Body of pancreas (tissue), 4 donors: ENCODE measurements around the gene CDC42EP4. TPM values are rescaled to one million over a fixed set of nuclear protein-coding genes. Genes with fewer than 3 reads are reported as not detected.

Experiments
- ATAC-seq: fragments of 150-250 bp; one replicate; pipeline ENCODE4 v1.9.1; 2016
- DNase-seq, 4 donors: peaks; one replicate each; pipeline ENCODE4 v3.0.0-alpha.2; 2019
- H3K27ac ChIP-seq, 4 donors: fragments of 200-600 bp; sonication (generic); 1 replicate in 3 of 4; 2 replicates in 1 of 4; pipeline versions ENCODE4 v1.5.1 to v1.6.1; 2016 to 2019; ENCODE audit warnings: mild to moderate bottlenecking in 1 of 4, mixed read lengths in 1 of 4, moderate library complexity in 1 of 4
- H3K27me3 ChIP-seq, 2 donors: fragments of 200-600 bp; sonication (generic); one replicate each; pipeline ENCODE4 v1.6.0; 2016; ENCODE audit warnings: mild to moderate bottlenecking in 1 of 2
- H3K36me3 ChIP-seq, 2 donors: fragments of 200-600 bp; sonication (generic); replicated peaks in 1 of 2; 2 replicates each; pipeline ENCODE4 v1.5.1; 2016; ENCODE audit warnings: low read depth in 2 of 2; ENCODE audit not compliant: insufficient read depth in 1 of 2
- H3K4me1 ChIP-seq: fragments of 200-600 bp; sonication (generic); one replicate; pipeline ENCODE4 v1.6.0; 2016
- H3K4me3 ChIP-seq, 2 donors: fragments of 200-600 bp; sonication (generic); 1 replicate in 1 of 2; 2 replicates in 1 of 2; pipeline ENCODE4 v1.5.1; 2016 to 2019
- H3K9me3 ChIP-seq, 3 donors: fragments of 200-600 bp; sonication (generic); 1 replicate in 2 of 3; 2 replicates in 1 of 3; pipeline ENCODE4 v1.5.1; 2016
- CTCF ChIP-seq, 7 experiments: fragments of 450-650 bp in 4 of 7; fragments of 200-600 bp in 3 of 7; sonication (generic) in 3 of 7; IDR thresholded peaks; one replicate each; pipeline ENCODE4 v1.5.1; 2016 to 2019; ENCODE audit warnings: antibody characterized with exemption in 7 of 7
- POLR2A ChIP-seq, 3 donors: fragments of 450-650 bp; IDR thresholded peaks; one replicate each; pipeline ENCODE4 v1.6.1; 2016; ENCODE audit warnings: antibody characterized with exemption in 3 of 3, mild to moderate bottlenecking in 2 of 3
- WGBS, 2 donors: methylation state at CpG; one replicate each; pipeline ENCODE4 v1.1.5; 2017; 5-methylcytosine and 5-hydroxymethylcytosine counted together
- intact Hi-C: fragments of 100-400 bp; cut with DNase I; formaldehyde crosslinking; loops from one replicate; pipeline ENCODE4 v1.15.1; 2023
- total RNA-seq, 2 donors: library from RNA; depleted of rRNA; stranded (reverse); fragments of >200 nt; gene quantifications; one replicate each; pipeline ENCODE4 v1.1.0, GENCODE V29; 2016

The CDC42EP4 gene
- total RNA-seq, 2 donors from 2014 or later, result 47.0 to 60.6 TPM

DNA sequence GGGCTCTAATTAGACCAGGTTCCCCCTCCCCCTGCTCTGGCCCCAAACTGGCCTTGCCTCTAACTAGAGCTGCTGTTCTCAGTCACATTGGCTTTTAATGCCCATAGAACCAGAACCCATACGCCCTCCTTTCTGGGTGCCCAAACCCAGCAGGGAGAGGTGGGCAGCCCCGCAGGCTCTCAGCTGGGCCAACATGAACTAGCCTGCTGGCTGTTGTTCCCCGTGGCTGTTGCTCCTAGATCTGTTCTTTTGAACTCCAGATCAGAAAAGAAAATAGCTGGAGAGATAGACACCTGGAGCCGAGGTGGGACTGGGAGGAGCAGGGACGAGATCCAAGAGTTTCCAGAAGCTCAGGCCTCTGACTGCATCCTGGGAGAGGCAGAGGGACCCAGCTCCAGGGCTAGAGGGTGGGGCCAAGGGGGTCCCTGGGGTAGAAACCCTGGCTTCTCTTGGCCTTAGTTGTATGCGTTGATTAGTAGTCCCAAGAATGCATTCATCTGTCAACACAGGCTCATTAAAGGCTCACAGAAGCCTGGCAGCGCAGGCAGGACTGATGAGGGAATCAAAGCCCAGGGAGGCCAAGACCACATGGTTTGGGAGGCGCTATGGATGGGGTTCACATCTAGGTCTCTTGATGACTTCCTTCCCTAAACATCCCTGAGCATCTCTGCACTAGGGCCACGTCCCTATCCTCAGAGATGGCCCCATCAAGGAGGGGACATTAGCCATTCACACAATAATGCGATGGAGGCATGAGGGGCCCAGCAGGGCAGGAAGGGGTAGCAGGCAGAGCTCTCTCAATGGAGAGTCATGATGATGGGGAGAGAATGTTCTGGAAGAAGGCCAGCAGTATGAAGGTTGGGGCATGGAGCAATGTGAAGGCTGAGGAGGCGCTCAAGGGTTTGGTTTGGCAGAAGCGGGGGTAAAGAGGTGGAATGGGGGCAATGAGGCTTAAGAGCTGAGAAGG, 48.8 kb downstream of the CDC42EP4 start:
- intact Hi-C loops, result no loop called here
- ATAC-seq, result peak; percentile 47
- no peak for TF ChIP-seq CTCF (IDR thresholded peaks at IDR 0.05)
- TF ChIP-seq POLR2A (IDR thresholded peaks at IDR 0.05), result peak in 2 of 3 donors; percentile 37 to 40

GRCh38 chr17:73261952-73262675, 49.7 kb downstream of the CDC42EP4 start:
- intact Hi-C loops, result no loop called here
- Histone ChIP-seq H3K9me3 (no peaks in the 10 kb centered on the region), H3K4me3 (no peak overlapping the region), H3K36me3 (no peaks in the 10 kb centered on the region), H3K27me3 (no peaks in the 10 kb centered on the region), H3K4me1 (peaks cover 46% of the 10 kb centered on the region), H3K27ac (peak overlapping the region; percentile 75 to 95 (median 94))
- WGBS, 2 donors, result 4 to 9% methylated on average over 12 to 18 of the region's 19 CpGs
- TF ChIP-seq POLR2A (IDR thresholded peaks at IDR 0.05) (peak in 2 of 3 donors; percentile 53 to 55), CTCF (IDR thresholded peaks at IDR 0.05) (peak in 3 of 7 experiments; percentile 4 to 13 (median 5))
- peak; percentile 79 to 90 (median 86) for DNase-seq
- ATAC-seq, result peak; percentile 86

More for the DNA sequence above, 48.8 kb downstream of the CDC42EP4 start:
- H3K9me3 ChIP-seq, result no peaks in the 10 kb centered on the region
- H3K36me3 ChIP-seq, result no peaks in the 10 kb centered on the region
- peak overlapping the region; percentile 75 to 95 (median 94) for H3K27ac ChIP-seq
- WGBS, 2 donors, result 42 to 58% methylated on average over 12 of the region's 12 CpGs
- peak in 1 of 4 donors; percentile 41 for DNase-seq
- peaks cover 54% of the 10 kb centered on the region for H3K4me1 ChIP-seq
- H3K27me3 ChIP-seq, result no peaks in the 10 kb centered on the region
- no peak overlapping the region for H3K4me3 ChIP-seq

DNA sequence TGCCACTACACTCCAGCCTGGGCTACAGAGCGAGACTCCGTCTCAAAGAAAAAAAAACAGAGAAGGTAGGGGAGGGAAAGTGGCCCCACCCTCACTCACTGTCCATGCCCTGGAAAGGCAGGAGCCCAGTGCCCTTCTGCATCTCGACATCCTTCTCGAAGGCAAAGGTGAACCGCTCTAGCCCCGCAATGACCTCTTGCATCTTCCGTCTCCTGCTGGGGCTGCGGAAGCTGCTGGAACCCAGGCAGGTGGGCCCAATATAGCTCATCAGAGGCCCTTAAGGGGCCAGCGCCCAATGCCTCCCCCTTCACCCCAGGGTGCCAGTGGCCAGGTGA, 50.2 kb downstream of the CDC42EP4 start, which contains the start of gene CPSF4L:
CPSF4L (minus strand) TSS at position 264 of the 335 bp plus-strand sequence; CDS start at position 202, 62 bp downstream.
- intact Hi-C loops, result no loop called here
- 60 to 80% methylated on average over 7 to 9 of the region's 9 CpGs for WGBS, 2 donors
- no peak for ATAC-seq
- Histone ChIP-seq H3K27me3 (no peaks in the 10 kb centered on the region), H3K36me3 (no peaks in the 10 kb centered on the region), H3K9me3 (no peaks in the 10 kb centered on the region), H3K4me3 (no peak within 1 kb of the TSS), H3K4me1 (peaks cover 41% of the 10 kb centered on the region), H3K27ac (peak within 1 kb of the TSS; percentile 75 to 95 (median 94))
- no peak for DNase-seq
- no peak for TF ChIP-seq POLR2A (IDR thresholded peaks at IDR 0.05)
- no peak for TF ChIP-seq CTCF (IDR thresholded peaks at IDR 0.05)

DNA sequence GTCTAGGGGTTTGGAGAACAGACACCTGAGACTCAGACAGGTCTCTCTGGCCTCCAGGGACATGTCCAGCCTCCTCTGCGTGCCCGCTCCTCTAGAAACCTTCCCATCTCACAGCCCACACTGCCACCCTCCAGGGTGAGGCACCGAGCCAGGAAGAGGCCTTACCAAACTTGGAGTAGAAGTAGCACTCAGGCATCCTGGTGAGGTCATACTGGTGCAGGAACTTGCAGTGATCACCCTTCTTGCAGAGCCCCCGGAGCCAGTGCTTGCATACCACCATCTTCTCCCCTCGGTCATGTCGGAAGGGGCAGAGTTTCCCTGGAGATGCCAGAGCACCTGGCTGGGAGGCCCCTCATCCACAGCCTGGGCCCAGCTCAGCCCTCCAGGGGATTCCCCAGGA, 54.3 kb downstream of the CDC42EP4 start:
- no peaks in the 10 kb centered on the region for H3K36me3 ChIP-seq
- DNase-seq (no peak), ATAC-seq (no peak)
- H3K27me3 ChIP-seq, result no peaks in the 10 kb centered on the region
- TF ChIP-seq CTCF (IDR thresholded peaks at IDR 0.05) (no peak), POLR2A (IDR thresholded peaks at IDR 0.05) (no peak)
- no peak overlapping the region for H3K4me3 ChIP-seq
- H3K27ac ChIP-seq, result no peak overlapping the region
- H3K9me3 ChIP-seq, result no peaks in the 10 kb centered on the region
- H3K4me1 ChIP-seq, result peaks cover 19% of the 10 kb centered on the region
- 83 to 84% methylated on average over 5 to 6 of the region's 6 CpGs for WGBS, 2 donors
- intact Hi-C loops, result loop anchor here (10.0 kb wide), 2 partner anchors 57 to 523 kb away; partner anchors contain the start of gene CDC42EP4
